Epithelial cell of proximal tubule (primary cell): Measurements from ENCODE around the gene TCTN3. TPM values are rescaled to one million over a fixed set of nuclear protein-coding genes. Genes with fewer than 3 reads are reported as not detected.

Experiments used
- DNase-seq: peaks from one replicate; pipeline ENCODE4 v3.0.0-alpha.2; 2011; ENCODE audit warnings: low read depth
- H3K4me3 ChIP-seq: 2 replicates; pipeline ENCODE4 v1.5.1; 2011; ENCODE audit warnings: low read depth, mild to moderate bottlenecking, low read length
- CTCF ChIP-seq: conservative IDR thresholded peaks from 2 replicates; pipeline ENCODE4 v1.5.1; 2012; ENCODE audit warnings: low read depth, mild to moderate bottlenecking, low read length
- total RNA-seq: library from RNA; depleted of rRNA; stranded (reverse); fragments of >200 nt; gene quantifications from 2 replicates; pipeline ENCODE4 v1.2.3, GENCODE V29; 2015

The TCTN3 gene
- total RNA-seq, 1 donor from 2014 or later, result 33.6 TPM

- TF ChIP-seq CTCF, result no peak
- peak overlapping the region; percentile 70 for H3K4me3 ChIP-seq
- DNase-seq, result no peak
Observed at GRCh38 chr10:95657250-95657649, 36.5 kb downstream of the TCTN3 start.

GRCh38 chr10:95656291-95657164 is 37.2 kb downstream of the TCTN3 start, which contains the start of gene ALDH18A1:
Gene ALDH18A1 (minus strand): TSS chr10:95656711. CDS start chr10:95653377, 3,334 bp downstream.
- DNase-seq, result no peak
- H3K4me3 ChIP-seq, result peak within 1 kb of the TSS; percentile 70
- no peak for TF ChIP-seq CTCF

GRCh38 chr10:95655571-95656290 is 38.0 kb downstream of the TCTN3 start:
- TF ChIP-seq CTCF, result no peak
- DNase-seq, result no peak
- peak overlapping the region; percentile 70 for H3K4me3 ChIP-seq

- no peak overlapping the region for H3K4me3 ChIP-seq
- TF ChIP-seq CTCF, result no peak
- DNase-seq, result no peak
Observed at GRCh38 chr10:95653895-95654294, 39.8 kb downstream of the TCTN3 start.

- no peak for DNase-seq
- no peak overlapping the region for H3K4me3 ChIP-seq
- TF ChIP-seq CTCF, result no peak
Observed at GRCh38 chr10:95651346-95652060, 42.2 kb downstream of the TCTN3 start.

- no peak overlapping the region for H3K4me3 ChIP-seq
- no peak for DNase-seq
- no peak for TF ChIP-seq CTCF
Observed at GRCh38 chr10:95650232-95650631, 43.5 kb downstream of the TCTN3 start.
